Posterior vena cava (tissue), 2 donors: ENCODE data around the gene POFUT2. TPM values are rescaled to one million over a fixed set of nuclear protein-coding genes. Genes with fewer than 3 reads are reported as not detected.
"Not testable (repeated sequence)": the region's sequence is repeated elsewhere in the genome, so short reads cannot be mapped to it uniquely, and the experiment has no call there.

Source experiments
- DNase-seq: peaks from one replicate; pipeline ENCODE4 v3.0.0-alpha.2; 2020; ENCODE audit warnings: low spot score
- intact Hi-C, 2 donors: fragments of 100-400 bp; cut with DNase I; formaldehyde crosslinking; loops; one replicate each; pipeline versions ENCODE4 v1.14.1 to v1.14.2; 2022 to 2023
- total RNA-seq, 2 donors: library from RNA; stranded (reverse); fragmentation: NEBNext Ultra II Directional; extraction: Animal tissue kit (Norgen Biotek cat#: 25700); gene quantifications; one replicate each; pipeline ENCODE4 v1.2.1, GENCODE V29; 2021
- donor health status: DM: yes; HTN: yes; CAD: no.
- donor health status: DM: yes; HTN: yes; CAD: no.

POFUT2 gene
- total RNA-seq, 2 donors from 2014 or later = 27.1 to 27.4 TPM

- DNase-seq = not testable (repeated sequence)
- intact Hi-C loops = loop anchor here in 1 of 2 donors (1.0 kb wide), 1 partner anchor 38 kb away; no protein-coding TSS in a partner anchor
Measured at GRCh38 chr21:45315676-45316470, 28.2 kb upstream of the POFUT2 start.

DNA sequence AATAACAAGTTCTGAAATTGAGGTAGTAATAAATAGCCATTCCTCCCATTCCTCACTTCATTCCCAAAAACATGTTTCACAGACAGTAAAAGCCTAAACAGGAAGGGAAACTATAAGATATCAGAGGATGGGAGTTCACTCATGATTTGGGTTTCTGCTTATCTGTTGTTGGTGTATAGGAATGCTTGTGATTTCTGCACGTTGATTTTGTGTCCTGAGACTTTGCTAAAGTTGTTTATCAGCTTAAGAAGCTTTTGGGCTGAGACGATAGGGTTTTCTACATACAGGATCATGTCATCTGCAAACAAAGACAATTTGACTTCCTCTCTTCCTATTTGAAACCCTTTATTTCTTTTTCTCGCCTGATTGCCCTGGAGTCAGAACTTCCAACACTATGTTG lies 26.0 kb upstream of the POFUT2 start:
- DNase-seq = no peak
- intact Hi-C loops = no loop called here

GRCh38 chr21:45313015-45313414 lies 25.3 kb upstream of the POFUT2 start:
- DNase-seq = peak; percentile 67
- intact Hi-C loops = no loop called here

GRCh38 chr21:45312296-45312695 lies 24.6 kb upstream of the POFUT2 start:
- DNase-seq = no peak
- intact Hi-C loops = no loop called here

GRCh38 chr21:45310459-45310858 lies 22.8 kb upstream of the POFUT2 start:
- peak; percentile 74 for DNase-seq
- intact Hi-C loops = no loop called here

DNA sequence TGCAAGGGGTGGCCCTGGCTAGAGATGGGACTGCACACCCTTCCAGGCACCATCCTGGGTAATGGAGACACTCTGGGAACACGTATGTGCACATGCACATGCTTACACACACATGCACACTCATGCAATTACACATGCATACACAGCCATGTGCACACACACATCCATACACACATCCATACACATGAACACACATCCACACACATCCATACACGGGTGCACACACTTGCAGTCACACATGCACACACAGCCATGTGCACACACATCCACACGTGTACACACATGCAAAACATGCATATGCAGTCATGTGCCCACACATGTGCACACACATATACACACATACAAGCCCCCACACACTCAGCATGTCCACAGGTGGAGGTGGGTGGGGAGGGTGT lies 22.3 kb upstream of the POFUT2 start:
- peak; percentile 36 for DNase-seq
- intact Hi-C loops = no loop called here

DNA sequence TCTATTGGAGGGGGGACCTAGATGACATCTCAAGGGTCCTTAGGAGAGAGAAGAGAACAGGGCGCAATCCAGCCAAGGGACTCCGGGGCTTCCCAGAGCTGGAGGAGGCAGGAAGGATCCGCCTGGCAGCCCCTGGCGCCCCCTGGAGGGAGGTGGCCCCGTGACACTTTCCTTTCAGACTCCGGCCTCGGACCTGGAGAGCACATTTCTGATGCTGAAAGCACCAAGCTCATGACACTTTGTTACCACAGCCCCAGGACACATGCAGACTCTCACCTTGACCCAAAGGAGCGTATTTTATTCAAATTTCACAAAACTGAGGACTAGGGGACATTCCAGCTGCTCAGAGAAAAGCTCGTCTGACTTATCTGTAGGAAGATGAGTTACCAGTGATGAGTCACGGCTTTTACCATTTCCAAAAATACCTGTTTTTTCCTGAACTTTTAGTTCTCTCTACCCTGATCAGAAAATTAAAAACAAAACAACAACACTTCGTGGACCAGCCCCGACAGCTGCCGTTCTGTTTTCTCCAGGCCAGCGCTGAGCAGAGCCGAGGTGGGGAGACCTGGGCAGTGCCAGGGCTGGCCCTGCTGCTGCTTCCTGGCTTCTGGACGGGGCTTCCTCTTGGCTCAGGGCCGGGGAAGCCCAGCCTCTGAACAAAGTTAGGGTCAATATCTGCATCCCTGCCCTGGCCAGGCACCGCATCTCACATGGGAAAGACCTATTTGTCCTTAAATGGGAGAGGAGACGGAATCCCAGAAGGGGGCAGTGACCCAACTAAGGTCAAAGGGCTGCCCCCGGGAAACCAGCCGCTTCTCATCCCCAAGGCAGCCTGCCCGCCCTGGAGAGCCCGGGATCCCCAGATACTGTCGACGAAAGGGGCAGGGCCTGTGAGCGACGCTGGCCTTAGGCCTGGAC lies 21.6 kb upstream of the POFUT2 start:
- intact Hi-C loops = no loop called here
- DNase-seq = peak; percentile 92

DNA sequence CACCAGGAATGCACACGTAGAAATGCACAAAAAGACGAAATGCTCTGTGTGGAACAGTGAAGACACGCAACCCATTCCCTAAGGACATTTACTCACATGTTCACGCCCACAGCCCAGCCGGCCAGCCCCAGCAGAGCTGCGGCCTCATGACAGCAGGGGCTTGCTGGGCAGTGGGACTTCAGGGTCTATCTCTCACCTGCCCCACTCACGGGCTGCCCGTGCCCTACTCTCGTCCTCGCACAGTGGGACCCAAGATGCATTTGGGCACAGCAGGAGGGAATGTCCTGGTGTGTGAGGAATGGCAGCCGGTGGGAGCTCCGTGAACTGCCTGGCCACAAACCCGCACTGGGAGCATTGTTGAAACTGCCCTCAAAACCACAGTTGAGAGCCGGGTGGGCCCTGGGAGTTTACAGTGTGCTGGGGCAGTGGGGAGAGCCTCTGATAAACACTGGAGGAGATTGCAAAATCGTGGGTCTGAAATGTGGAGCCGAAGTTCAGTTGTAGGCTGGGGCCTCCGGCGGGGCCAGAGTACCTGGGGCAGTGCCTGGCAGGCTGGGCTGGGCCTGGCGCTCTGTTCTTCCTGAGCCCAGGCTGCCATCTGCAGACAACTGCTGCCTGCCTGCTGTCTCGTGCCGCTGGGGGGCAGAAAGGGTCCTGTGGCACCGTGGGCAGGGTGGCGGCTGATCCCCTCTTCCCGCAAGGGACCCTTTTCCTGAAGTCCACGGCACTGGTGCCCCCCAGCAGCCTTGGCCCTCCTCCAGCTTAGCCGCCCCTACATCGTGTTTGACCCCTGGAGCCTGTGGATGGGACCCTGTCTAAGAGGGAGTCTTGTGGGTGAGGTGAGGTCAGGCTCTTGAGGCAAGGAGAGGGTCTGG lies 20.7 kb upstream of the POFUT2 start:
- DNase-seq = peak; percentile 82
- intact Hi-C loops = no loop called here

DNA sequence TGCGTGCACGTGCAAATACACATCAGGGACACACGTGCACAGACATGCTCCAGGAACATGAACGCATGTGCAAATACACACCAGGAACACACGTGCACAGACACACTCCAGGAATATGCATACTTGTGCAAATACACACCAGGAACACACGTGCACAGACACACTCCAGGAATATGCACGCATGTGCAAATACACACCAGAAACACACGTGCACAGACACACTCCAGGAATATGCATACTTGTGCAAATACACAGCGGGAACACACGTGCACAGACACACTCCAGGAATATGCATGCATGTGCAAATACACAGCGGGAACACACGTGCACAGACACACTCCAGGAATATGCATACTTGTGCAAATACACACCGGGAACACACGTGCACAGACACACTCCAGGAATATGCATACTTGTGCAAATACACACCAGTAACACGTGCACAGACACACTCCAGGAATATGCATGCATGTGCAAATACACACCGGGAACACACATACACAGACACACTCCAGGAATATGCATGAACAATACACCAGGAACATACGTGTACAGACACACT lies 20.0 kb upstream of the POFUT2 start:
- DNase-seq, intact Hi-C loops: not testable (repeated sequence)

- peak; percentile 94 for DNase-seq
- intact Hi-C loops = no loop called here
Measured at GRCh38 chr21:45306832-45307571, 19.3 kb upstream of the POFUT2 start.

DNA sequence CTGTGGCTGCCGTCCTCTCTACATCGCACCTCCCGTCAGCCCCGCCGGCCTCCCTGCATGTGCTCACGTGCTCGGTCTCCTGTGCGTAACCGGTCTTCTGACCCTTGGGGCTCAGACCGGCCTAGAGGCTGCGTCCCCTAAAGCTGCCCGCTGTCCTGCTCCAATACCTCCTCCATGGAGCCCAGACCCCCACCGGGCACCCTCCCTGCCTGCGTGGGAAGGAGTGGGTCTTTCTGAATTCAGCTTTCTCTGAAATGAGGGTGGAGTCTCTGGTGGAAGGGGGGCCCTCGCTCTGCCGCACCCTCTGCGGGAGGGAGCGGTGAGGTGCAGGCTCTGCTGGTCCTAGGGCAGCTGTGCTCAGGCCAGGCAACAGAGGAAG lies 18.7 kb upstream of the POFUT2 start:
- peak; percentile 76 for DNase-seq

GRCh38 chr21:45305836-45306235 lies 18.1 kb upstream of the POFUT2 start:
- peak; percentile 45 for DNase-seq
- intact Hi-C loops = no loop called here

More for the DNA sequence above, 18.7 kb upstream of the POFUT2 start:
- intact Hi-C loops = no loop called here

DNA sequence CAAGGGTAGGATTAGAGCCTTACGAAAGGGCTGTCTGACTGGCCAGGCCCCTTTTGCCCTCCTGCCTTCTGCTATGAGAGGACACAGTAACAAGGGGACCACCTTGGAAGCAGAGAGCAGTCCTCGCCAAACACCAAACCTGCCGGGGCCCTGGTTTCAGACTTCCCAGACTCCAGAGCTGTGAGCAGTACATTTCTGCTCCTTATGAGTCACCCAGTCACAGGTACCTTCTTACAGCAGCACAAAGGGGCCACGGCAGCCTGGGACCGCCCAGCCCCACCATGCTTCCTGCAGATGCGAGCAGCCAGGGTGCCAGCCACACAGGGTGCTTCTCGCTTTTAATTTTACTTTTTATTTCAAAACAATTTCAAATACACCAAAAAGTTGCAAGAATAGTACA lies 17.2 kb upstream of the POFUT2 start:
- DNase-seq = peak; percentile 71
- intact Hi-C loops = no loop called here

GRCh38 chr21:45304476-45304830 lies 16.8 kb upstream of the POFUT2 start:
- intact Hi-C loops = no loop called here
- DNase-seq = peak; percentile 30

DNA sequence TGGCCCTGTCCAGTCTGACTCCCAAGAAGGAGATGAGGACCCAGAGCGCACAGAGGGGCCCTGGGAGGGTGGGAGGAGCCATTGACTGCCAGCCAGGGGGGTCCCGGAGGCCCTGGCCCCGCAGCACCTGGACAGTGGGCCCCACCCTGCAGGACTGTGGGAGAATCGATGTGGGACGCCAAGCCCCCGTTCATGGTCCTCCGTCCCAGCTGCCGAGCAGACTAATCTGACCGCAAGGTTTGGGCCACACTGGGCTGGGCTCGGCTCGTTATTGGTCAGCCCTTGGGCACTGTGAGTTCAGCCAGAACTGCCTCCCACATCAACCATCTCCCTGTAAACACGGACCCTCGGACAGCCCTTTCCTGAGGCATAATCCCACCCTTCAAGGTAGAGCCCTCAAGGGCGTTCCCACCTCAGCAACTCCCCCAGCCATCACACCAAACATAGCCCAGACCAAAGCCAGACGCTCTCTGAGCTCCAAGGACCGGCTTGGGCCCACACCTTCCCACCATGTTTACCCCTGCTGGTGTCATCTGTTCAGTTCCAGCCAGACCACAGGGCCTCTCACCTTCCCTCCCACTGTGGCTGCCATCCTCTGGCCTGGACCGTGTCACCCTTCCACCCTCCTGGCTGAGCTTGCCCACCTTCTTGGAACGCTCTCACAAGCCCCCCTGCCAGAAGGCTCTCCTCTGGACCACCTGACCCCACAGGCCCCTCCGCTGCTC lies 16.2 kb upstream of the POFUT2 start:
- peak; percentile 78 for DNase-seq
- intact Hi-C loops = no loop called here

DNA sequence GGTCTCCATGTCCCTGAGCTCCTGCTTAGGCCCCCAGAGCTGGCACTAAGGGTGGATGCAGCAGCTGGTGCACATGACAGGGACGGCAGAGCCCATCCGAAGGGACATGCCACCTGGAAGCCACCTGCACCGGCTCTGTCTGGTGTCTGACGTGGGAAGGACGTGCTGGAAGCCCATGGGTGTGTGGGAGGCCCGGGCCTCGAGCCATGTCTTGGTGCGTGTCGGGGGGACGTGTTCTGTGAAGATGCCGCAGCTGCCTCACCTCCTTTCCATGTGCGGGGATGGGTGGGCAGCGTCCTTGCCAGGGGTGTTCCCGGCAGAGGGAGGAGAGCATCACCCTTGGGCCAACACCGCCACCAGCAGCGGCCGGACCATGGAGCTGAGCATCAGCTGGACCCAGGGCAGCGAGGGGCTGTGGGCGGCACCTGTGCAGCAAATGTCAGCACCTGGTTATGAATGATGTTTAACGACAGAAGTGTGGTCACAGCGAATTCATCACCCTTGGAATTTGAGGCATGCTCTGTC lies 15.5 kb upstream of the POFUT2 start:
- peak; percentile 79 for DNase-seq
- intact Hi-C loops = no loop called here
